ENCODE results near the gene TSPAN19. TPM values are rescaled to one million over a fixed set of nuclear protein-coding genes. Genes with fewer than 3 reads are reported as not detected.

Gene TSPAN19
- total RNA-seq, 1 experiment from 2014 or later, result not detected

DNA sequence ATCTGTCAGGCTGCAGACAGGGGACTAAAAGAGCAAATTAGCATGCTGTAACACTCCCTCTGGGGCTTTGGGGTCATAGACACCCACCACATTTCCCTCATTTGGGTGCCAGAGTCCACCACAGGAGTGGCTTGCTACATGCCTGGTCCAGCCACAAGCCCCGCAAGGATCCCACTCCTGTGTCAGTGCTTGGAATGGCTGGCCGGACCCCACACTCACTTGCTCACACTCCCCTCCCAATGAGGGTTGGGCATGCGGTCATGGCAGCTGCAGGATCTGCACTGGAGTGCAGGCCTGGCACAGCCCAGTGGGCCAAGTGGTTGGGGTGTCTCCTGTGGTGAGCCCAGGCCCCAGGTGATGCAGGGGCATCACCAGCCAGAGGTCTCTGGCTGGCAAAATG, 59.9 kb downstream of the TSPAN19 start:
- TF ChIP-seq EZH2phosphoT487 (IDR thresholded peaks at IDR 0.05; ENCODE audit: borderline replicate concordance, low read length) (no peak), EZH2 (IDR thresholded peaks at IDR 0.05; ENCODE audit: low read length, unreplicated experiment) (no peak)
- TF ChIP-seq, protein P1, sequence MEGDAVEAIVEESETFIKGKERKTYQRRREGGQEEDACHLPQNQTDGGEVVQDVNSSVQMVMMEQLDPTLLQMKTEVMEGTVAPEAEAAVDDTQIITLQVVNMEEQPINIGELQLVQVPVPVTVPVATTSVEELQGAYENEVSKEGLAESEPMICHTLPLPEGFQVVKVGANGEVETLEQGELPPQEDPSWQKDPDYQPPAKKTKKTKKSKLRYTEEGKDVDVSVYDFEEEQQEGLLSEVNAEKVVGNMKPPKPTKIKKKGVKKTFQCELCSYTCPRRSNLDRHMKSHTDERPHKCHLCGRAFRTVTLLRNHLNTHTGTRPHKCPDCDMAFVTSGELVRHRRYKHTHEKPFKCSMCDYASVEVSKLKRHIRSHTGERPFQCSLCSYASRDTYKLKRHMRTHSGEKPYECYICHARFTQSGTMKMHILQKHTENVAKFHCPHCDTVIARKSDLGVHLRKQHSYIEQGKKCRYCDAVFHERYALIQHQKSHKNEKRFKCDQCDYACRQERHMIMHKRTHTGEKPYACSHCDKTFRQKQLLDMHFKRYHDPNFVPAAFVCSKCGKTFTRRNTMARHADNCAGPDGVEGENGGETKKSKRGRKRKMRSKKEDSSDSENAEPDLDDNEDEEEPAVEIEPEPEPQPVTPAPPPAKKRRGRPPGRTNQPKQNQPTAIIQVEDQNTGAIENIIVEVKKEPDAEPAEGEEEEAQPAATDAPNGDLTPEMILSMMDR (conservative IDR thresholded peaks at IDR 0.05; ENCODE audit: low read depth, low read length), result no peak
- no peak overlapping the region for H2AFZ ChIP-seq (ENCODE audit: low read length)
- no peaks in the 10 kb centered on the region for H3K9me2 ChIP-seq (replicated peaks; ENCODE audit: low read length)
- no peaks in the 10 kb centered on the region for H3K27me3 ChIP-seq (ENCODE audit: low read length)
- H3K4me3 ChIP-seq (ENCODE audit: low read length), result no peak overlapping the region
- no peaks in the 10 kb centered on the region for H3K36me3 ChIP-seq (ENCODE audit: low read depth, low read length)
- H3K4me2 ChIP-seq (ENCODE audit: low read length), result no peak overlapping the region
- POLR2A ChIA-PET (ENCODE audit: unreplicated experiment), result no interaction called here
- DNase-seq, result no peak
- no peaks in the 10 kb centered on the region for H4K20me1 ChIP-seq (ENCODE audit: low read length)
- CTCF ChIA-PET, result no interaction called here
- BruUV-seq (replicated peaks), result no TSS peak
- H3K4me1 ChIP-seq (ENCODE audit: insufficient read depth, low read length), result no peaks in the 10 kb centered on the region
- no peak overlapping the region for H3K27ac ChIP-seq (ENCODE audit: low read length)
- intact Hi-C loops (cut with micrococcal nuclease), result no loop called here
- no peak overlapping the region for H3K9ac ChIP-seq (ENCODE audit: low read length)
- H3K79me2 ChIP-seq (ENCODE audit: low read length), result no peaks in the 10 kb centered on the region
- no peaks in the 10 kb centered on the region for H3K9me3 ChIP-seq (ENCODE audit: low read length)
- no peak for ATAC-seq
- H3F3A ChIP-seq (ENCODE audit: low read length, unreplicated experiment), result no peaks in the 10 kb centered on the region

DNA sequence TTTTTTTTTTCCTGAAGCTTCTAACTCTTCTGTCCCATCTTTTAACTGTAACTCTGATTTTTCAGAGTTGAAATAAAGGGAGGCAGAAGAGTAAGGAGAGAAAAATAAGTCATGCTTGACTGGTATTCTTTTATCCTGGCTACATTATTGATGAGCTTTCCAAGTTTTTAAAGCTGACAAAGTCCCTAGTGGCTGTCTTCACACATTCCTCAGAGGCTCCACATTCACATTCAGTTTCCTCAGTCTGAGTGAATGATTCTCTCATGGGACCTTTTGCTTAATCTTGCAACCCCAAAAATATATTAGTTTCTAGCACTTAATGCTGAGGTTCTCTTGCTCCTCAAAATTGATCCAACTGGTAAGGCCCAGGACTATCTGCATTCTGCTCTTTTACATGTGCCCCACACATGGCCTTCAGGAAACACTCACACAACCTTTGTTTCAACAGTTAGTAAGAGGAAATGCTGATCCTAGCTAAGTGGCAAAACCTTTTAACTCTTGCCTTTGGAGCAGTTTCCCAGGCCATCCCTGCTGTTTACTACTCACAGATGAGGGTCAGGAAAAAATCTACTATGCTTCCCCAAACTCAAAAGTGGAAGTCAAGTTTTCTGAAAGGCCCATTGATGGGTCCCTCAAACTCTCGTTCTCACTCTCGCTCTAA, 61.8 kb downstream of the TSPAN19 start:
- DNase-seq (no peak), ATAC-seq (no peak)
- no peaks in the 10 kb centered on the region for H3K79me2 ChIP-seq (ENCODE audit: low read length)
- no peaks in the 10 kb centered on the region for H4K20me1 ChIP-seq (ENCODE audit: low read length)
- H3K9me3 ChIP-seq (ENCODE audit: low read length), result no peaks in the 10 kb centered on the region
- no peak overlapping the region for H3K4me3 ChIP-seq (ENCODE audit: low read length)
- ChIA-PET POLR2A (ENCODE audit: unreplicated experiment) (no interaction called here), CTCF (no interaction called here)
- H2AFZ ChIP-seq (ENCODE audit: low read length), result no peak overlapping the region
- no peak for TF ChIP-seq EZH2 (IDR thresholded peaks at IDR 0.05; ENCODE audit: low read length, unreplicated experiment)
- TF ChIP-seq, protein P1 (conservative IDR thresholded peaks at IDR 0.05; ENCODE audit: low read depth, low read length), result no peak
- TF ChIP-seq EZH2phosphoT487 (IDR thresholded peaks at IDR 0.05; ENCODE audit: borderline replicate concordance, low read length), result no peak
- no peak overlapping the region for H3K9ac ChIP-seq (ENCODE audit: low read length)
- BruUV-seq (replicated peaks), result no TSS peak
- H3F3A ChIP-seq (ENCODE audit: low read length, unreplicated experiment), result no peaks in the 10 kb centered on the region
- no peaks in the 10 kb centered on the region for H3K36me3 ChIP-seq (ENCODE audit: low read depth, low read length)
- no peaks in the 10 kb centered on the region for H3K27me3 ChIP-seq (ENCODE audit: low read length)
- no peaks in the 10 kb centered on the region for H3K9me2 ChIP-seq (replicated peaks; ENCODE audit: low read length)
- intact Hi-C loops (cut with micrococcal nuclease), result no loop called here
- no peak overlapping the region for H3K4me2 ChIP-seq (ENCODE audit: low read length)
- no peak overlapping the region for H3K27ac ChIP-seq (ENCODE audit: low read length)
- H3K4me1 ChIP-seq (ENCODE audit: insufficient read depth, low read length), result no peaks in the 10 kb centered on the region

DNA sequence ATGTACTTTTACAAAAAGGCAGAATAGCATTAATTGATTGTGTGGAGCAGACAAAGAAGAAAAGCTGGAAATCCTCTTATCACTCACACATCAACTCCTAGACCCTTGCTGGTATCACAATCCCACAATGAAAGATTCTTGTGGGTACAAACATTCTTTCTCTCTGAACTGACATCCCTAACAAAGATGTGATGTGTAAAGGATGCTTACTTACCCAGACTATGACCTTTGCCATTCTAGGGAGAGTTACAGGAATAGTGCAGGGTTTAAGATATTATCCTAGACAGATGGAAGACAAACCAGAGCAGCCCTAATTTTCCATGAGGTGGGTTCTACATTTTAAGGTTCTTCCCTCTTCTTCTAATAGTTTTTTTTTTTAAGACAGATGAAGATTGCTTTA, 63.1 kb downstream of the TSPAN19 start:
- BruUV-seq (replicated peaks), result no TSS peak
- ChIA-PET POLR2A (ENCODE audit: unreplicated experiment) (no interaction called here), CTCF (no interaction called here)
- H3K36me3 ChIP-seq (ENCODE audit: low read depth, low read length), result no peaks in the 10 kb centered on the region
- intact Hi-C loops (cut with micrococcal nuclease), result no loop called here
- H3K9me3 ChIP-seq (ENCODE audit: low read length), result no peaks in the 10 kb centered on the region
- ATAC-seq, result no peak
- H3K4me1 ChIP-seq (ENCODE audit: insufficient read depth, low read length), result no peaks in the 10 kb centered on the region
- no peaks in the 10 kb centered on the region for H3K27me3 ChIP-seq (ENCODE audit: low read length)
- H3K4me3 ChIP-seq (ENCODE audit: low read length), result no peak overlapping the region
- DNase-seq, result no peak
- no peaks in the 10 kb centered on the region for H3K79me2 ChIP-seq (ENCODE audit: low read length)
- H3F3A ChIP-seq (ENCODE audit: low read length, unreplicated experiment), result no peaks in the 10 kb centered on the region
- H3K9ac ChIP-seq (ENCODE audit: low read length), result no peak overlapping the region
- TF ChIP-seq EZH2 (IDR thresholded peaks at IDR 0.05; ENCODE audit: low read length, unreplicated experiment), result no peak
- TF ChIP-seq, protein P1 (conservative IDR thresholded peaks at IDR 0.05; ENCODE audit: low read depth, low read length), result no peak
- no peak for TF ChIP-seq EZH2phosphoT487 (IDR thresholded peaks at IDR 0.05; ENCODE audit: borderline replicate concordance, low read length)
- H2AFZ ChIP-seq (ENCODE audit: low read length), result no peak overlapping the region
- H3K9me2 ChIP-seq (replicated peaks; ENCODE audit: low read length), result no peaks in the 10 kb centered on the region
- no peak overlapping the region for H3K27ac ChIP-seq (ENCODE audit: low read length)
- no peaks in the 10 kb centered on the region for H4K20me1 ChIP-seq (ENCODE audit: low read length)
- H3K4me2 ChIP-seq (ENCODE audit: low read length), result no peak overlapping the region
